Hepatocyte (in vitro differentiated cells): Measurements from ENCODE around the gene GID8.

Experiments used
- CTCF ChIP-seq: fragments of 200-600 bp; sonication (generic); IDR thresholded peaks from 2 replicates; pipeline ENCODE4 v1.5.1; 2016; ENCODE audit warnings: antibody characterized with exemption, mild to moderate bottlenecking; ENCODE audit not compliant: poor library complexity
- EZH2 ChIP-seq: fragments of 200-600 bp; sonication (generic); IDR thresholded peaks from 2 replicates; pipeline ENCODE4 v1.6.1; 2016; ENCODE audit warnings: antibody characterized with exemption, mild to moderate bottlenecking, borderline replicate concordance

GRCh38 chr20:62888910-62889309 is 49.0 kb upstream of the GID8 start:
- TF ChIP-seq CTCF (no peak), EZH2 (no peak)
